Measurements from ENCODE around the gene MEGF11.

Gene MEGF11

DNA sequence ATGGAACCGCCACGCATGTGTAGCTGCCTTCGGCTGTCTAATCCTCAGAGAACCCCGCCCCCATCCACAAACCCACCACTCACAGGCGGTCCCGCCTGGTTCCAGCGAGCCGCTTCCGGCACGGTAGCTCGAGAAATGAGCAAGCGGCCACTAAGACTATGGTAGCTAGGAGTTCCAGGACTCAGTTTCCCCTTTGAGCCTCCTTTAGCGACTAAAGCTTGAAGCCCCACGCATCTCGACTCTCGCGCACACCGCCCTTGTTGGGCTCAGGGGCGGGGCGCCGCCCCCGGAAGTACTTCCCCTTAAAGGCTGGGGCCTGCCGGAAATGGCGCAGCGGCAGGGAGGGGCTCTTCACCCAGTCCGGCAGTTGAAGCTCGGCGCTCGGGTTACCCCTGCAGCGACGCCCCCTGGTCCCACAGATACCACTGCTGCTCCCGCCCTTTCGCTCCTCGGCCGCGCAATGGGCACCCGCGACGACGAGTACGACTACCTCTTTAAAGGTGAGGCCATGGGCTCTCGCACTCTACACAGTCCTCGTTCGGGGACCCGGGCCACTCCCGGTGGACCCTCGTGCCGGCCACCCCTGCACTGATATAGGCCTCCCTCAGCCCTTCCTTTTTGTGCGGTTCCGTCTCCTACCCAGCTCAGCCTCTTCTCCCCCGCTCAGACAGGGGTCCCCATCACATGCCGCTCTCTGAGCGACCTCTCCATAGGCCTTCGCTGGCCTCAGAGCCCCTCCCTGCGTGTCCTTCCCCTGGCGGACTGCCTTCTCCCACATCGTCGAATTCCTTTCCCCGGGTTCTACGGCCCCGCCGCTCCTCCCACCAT lies 384.2 kb downstream of the MEGF11 start, which contains the start of gene RAB11A (continued):
- TF ChIP-seq ZSCAN23 (tag by site-specific recombination; IDR thresholded peaks at IDR 0.05) (0 out of 2 replicates have a peak, but pooled peaks have one; percentile 28), GLIS1 (tag by site-specific recombination; IDR thresholded peaks at IDR 0.05) (peak; percentile 86), KLF1 (tag by site-specific recombination; IDR thresholded peaks at IDR 0.05) (peak; percentile 97), KLF16 (tag by site-specific recombination; IDR thresholded peaks at IDR 0.05) (peak; percentile 100), ZNF660 (tag by site-specific recombination; IDR thresholded peaks at IDR 0.05) (peak; percentile 27), WT1 (tag by site-specific recombination; IDR thresholded peaks at IDR 0.05) (peak; percentile 70), ZBTB26 (tag by site-specific recombination; optimal IDR thresholded peaks at IDR 0.05) (peak; percentile 91), GLI4 (tag by site-specific recombination; IDR thresholded peaks at IDR 0.05) (0 out of 2 replicates have a peak, but pooled peaks have one; percentile 40), ZNF530 (tag by site-specific recombination; IDR thresholded peaks at IDR 0.05; ENCODE audit: low read depth) (no peak), CTCF (tag by site-specific recombination; IDR thresholded peaks at IDR 0.05) (peak; percentile 97), ZFHX2 (tag by site-specific recombination; conservative IDR thresholded peaks at IDR 0.05) (peak; percentile 93), ZSCAN16 (tag by site-specific recombination; IDR thresholded peaks at IDR 0.05) (no peak)

- Histone ChIP-seq H3K4me3 (ENCODE audit: low read depth, low read length) (peak overlapping the region; percentile 94), H3K27ac (ENCODE audit: extremely low read depth, low read depth, low read length) (no peak overlapping the region; the same call in 1 of the 2 replicates), H3K36me3 (ENCODE audit: control insufficient read depth in 2 of 2, insufficient read depth in 1 of 2, low read length in 2 of 2) (peaks cover 0 to 1% of the 10 kb centered on the region in 2 experiments; a peak in 1 of 3 replicates), H3K9me3 (ENCODE audit: control insufficient read depth, insufficient read depth, low read depth, low read length) (no peaks in the 10 kb centered on the region), H3K4me1 (ENCODE audit: control insufficient read depth, insufficient read depth, low read length) (0 out of 2 replicates have a peak, but pooled peaks cover 4% of the 10 kb centered on the region)
- CTCF ChIA-PET: interaction anchor here (0.6 to 5.2 kb wide), 9 partner anchors 11 to 418 kb away, joined by 3 to 44 read pairs (median 4); partner anchors contain the start of gene INTS14
- POLR2A ChIA-PET: interaction anchor here (0.8 to 2.6 kb wide), 26 partner anchors 8 to 564 kb away, joined by 3 to 27 read pairs (median 4); partner anchors contain the start of genes DENND4A, HACD3, INTS14 and RNU5B-1
- TF ChIP-seq ZNF214 (tag by site-specific recombination; IDR thresholded peaks at IDR 0.05; ENCODE audit: borderline replicate concordance) (peak; percentile 10; the same call in 1 of the 2 replicates), ZNF529 (tag by site-specific recombination; IDR thresholded peaks at IDR 0.05; ENCODE audit: insufficient replicate concordance) (peak; percentile 11), ZBTB6 (tag by site-specific recombination; IDR thresholded peaks at IDR 0.05) (0 out of 2 replicates have a peak, but pooled peaks have one; percentile 9), ZNF239 (tag by site-specific recombination; IDR thresholded peaks at IDR 0.05) (0 out of 2 replicates have a peak, but pooled peaks have one; percentile 14), ZNF24 (tag by site-specific recombination; IDR thresholded peaks at IDR 0.05) (0 out of 2 replicates have a peak, but pooled peaks have one; percentile 44), YY1 (tag by site-specific recombination; IDR thresholded peaks at IDR 0.05) (peak; percentile 71; the same call in 1 of the 2 replicates), ZSCAN5A (tag by site-specific recombination; IDR thresholded peaks at IDR 0.05) (peak; percentile 76; the same call in 1 of the 2 replicates), GFI1B (tag by site-specific recombination; IDR thresholded peaks at IDR 0.05) (peak; percentile 81), ZNF658 (tag by site-specific recombination; IDR thresholded peaks at IDR 0.05) (no peak), ZNF747 (tag by site-specific recombination; IDR thresholded peaks at IDR 0.05) (0 out of 2 replicates have a peak, but pooled peaks have one; percentile 76), TRIM28 (IDR thresholded peaks at IDR 0.05; ENCODE audit: borderline replicate concordance, low read length) (no peak)
- TF ChIP-seq, protein P1, sequence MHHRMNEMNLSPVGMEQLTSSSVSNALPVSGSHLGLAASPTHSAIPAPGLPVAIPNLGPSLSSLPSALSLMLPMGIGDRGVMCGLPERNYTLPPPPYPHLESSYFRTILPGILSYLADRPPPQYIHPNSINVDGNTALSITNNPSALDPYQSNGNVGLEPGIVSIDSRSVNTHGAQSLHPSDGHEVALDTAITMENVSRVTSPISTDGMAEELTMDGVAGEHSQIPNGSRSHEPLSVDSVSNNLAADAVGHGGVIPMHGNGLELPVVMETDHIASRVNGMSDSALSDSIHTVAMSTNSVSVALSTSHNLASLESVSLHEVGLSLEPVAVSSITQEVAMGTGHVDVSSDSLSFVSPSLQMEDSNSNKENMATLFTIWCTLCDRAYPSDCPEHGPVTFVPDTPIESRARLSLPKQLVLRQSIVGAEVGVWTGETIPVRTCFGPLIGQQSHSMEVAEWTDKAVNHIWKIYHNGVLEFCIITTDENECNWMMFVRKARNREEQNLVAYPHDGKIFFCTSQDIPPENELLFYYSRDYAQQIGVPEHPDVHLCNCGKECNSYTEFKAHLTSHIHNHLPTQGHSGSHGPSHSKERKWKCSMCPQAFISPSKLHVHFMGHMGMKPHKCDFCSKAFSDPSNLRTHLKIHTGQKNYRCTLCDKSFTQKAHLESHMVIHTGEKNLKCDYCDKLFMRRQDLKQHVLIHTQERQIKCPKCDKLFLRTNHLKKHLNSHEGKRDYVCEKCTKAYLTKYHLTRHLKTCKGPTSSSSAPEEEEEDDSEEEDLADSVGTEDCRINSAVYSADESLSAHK (tag by site-specific recombination; IDR thresholded peaks at IDR 0.05): peak; percentile 32; the same call in 1 of the 2 replicates
- TF ChIP-seq, protein P2, sequence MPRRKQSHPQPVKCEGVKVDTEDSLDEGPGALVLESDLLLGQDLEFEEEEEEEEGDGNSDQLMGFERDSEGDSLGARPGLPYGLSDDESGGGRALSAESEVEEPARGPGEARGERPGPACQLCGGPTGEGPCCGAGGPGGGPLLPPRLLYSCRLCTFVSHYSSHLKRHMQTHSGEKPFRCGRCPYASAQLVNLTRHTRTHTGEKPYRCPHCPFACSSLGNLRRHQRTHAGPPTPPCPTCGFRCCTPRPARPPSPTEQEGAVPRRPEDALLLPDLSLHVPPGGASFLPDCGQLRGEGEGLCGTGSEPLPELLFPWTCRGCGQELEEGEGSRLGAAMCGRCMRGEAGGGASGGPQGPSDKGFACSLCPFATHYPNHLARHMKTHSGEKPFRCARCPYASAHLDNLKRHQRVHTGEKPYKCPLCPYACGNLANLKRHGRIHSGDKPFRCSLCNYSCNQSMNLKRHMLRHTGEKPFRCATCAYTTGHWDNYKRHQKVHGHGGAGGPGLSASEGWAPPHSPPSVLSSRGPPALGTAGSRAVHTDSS (tag by site-specific recombination; IDR thresholded peaks at IDR 0.05): peak; percentile 60; the same call in 1 of the 2 replicates
These were observed 384.9 kb downstream of the MEGF11 start for GRCh38 chr15:65868546-65869125.
